SKM-1 treated with dmso at 0.1 percent for 144 hours (cell line): ENCODE results near the gene CR1L.
"Not testable (repeated sequence)": the region's sequence is repeated elsewhere in the genome, so short reads cannot be mapped to it uniquely, and the experiment has no call there.

Experiments used
- DNase-seq: peaks from one replicate; lab custom pipeline; 2025; ENCODE audit not compliant: unreplicated experiment; lab: John Stamatoyannopoulos, UW

The CR1L gene

GRCh38 chr1:207644852-207645634, at the start of gene CR1L:
TSS of gene CR1L (plus strand) at chr1:207645133. CDS start at chr1:207645234, 101 bp downstream.
- no peak for DNase-seq

GRCh38 chr1:207603777-207604176, 41.2 kb upstream of the CR1L start:
- DNase-seq, result no peak

DNA sequence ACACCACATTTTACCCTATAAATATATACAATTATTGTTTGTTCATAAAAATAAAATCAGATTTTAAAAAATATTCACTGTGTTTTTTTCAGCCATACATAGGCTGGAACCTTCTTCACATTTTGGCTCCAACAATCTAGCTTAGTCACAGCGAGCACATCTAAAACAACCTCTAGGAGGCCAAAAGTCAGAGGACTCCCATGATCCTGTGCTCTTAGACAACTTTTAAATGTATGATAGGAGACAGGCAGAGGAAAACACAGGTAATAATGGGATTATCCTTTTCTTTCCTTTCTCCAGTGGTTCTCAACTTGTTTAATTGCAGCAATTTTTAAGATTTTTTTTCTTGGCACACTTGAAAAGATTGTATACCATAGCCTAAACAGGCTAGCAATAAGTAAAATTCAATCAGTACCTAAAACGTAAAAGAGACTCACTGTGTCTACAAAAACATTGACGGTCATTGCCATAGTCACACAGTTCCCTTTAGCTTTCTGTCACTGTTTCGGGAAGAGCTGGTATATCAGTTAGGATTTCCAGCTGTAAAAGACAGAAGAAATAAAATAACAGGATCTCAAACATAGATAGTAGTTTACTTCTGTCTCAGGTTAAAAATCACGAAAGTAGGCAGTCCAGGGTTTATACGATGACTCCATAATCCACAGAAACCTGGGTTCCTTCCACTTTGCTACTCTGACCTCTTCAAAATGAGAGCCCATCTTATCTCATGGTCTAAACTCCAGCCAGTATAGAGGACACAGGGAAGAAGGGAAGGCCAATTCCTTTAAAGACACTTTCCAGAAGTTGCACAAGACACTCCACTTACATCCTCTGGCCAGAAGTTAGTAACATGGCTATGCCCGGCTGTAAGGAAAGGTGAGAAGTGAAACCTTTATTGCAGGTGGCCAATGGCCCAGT, 39.2 kb upstream of the CR1L start:
- DNase-seq, result no peak

DNA sequence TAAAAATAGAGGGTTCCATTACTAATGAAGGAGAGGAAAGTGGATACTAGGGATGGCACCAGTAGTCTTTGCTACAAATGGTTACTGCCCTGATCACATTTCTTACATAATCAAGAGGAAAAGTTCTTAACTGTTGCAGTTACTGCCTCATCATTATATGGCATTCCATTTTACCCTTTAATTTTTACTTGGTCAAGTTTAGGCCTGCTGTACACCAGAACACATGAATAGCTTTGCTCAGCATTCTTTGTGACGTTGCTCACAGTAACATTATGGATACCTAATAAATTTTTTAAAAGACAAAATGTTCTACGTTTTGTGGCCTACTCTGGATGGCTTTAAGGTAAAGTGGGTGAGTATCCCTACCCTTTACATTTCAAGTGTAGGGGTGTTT, 38.6 kb upstream of the CR1L start:
- no peak for DNase-seq

DNA sequence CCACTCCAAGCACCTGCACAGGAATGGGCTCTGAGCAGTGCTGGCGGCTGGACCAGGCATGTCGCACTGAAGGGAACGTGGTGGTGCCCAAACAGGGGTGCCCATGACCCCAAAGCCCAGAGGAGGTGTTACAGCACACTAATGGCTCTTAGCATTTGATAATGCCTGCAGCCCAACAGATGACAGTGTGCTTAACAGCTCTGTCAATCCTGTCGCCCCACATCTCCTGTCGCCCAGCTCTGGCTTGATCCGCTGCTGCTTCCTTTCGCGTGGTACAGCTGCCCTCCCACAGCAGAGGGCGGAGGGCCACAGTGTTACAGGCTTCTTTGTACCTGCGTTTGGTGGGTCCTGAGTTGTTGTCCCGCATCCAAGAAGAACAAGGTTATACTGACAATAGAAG, 32.2 kb upstream of the CR1L start:
- no peak for DNase-seq

GRCh38 chr1:207619871-207620542, 24.9 kb upstream of the CR1L start:
- peak; percentile 88 for DNase-seq

- DNase-seq, result no peak
These were observed 24.4 kb upstream of the CR1L start for GRCh38 chr1:207620543-207620893.

- DNase-seq, result not testable (repeated sequence)
These were observed 19.3 kb upstream of the CR1L start for GRCh38 chr1:207625504-207626071.

GRCh38 chr1:207626972-207627337, 18.0 kb upstream of the CR1L start:
- no peak for DNase-seq

DNA sequence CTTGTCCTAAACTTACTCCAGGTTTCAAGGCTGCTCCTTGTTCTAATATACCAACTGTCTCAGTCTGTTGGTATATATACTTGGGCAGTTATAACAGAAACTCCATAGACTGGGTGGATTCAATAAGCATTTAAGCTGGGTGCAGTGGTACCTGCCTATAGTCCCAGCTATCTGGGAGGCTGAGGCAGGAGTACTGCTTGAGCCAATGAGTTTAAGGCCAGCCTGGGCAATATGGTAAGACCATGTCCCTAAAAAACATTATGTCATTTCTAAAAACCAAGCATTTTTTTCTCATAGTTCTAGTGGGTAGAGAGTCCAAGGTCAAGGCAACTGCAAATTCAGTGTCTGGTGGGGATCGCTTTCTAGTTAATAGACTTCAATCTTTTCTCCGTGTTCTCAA, 17.4 kb upstream of the CR1L start:
- no peak for DNase-seq

DNA sequence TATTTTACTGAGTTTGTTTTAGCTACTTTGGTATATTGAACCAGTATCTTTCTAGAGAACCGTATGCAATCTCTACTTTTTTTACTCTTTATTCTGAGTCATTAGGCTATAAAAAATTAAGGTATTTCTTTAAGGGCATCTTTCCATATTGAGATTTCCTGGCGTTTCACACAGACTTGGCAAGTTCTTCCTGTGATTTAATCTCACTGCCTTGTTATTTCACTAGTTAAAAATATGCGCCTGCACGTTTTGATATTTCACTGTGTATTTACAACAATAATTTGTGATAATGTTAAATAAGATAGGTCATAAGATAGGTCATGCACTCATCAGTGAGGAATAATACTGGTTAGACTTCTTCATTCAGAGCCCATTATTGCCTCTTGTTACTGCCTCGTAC, 16.2 kb upstream of the CR1L start:
- no peak for DNase-seq

DNA sequence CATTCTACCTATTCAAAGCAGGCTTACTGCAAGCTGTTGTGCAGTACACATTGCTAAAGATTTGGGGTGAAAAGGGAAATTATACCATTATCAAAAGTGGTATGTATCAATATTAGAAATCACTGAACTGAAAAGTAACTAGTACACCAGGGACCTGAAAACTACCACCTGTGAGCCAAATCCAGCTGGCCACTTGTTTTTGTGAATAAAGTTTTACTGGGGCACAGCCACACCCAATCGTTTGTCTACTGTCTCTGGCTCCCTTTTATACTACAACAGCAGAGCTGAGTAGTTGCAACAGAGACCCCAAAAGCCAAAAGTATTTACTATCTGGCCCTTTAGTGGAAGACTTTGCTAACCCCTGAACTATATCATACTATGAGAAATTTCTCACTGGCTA, 13.8 kb upstream of the CR1L start:
- DNase-seq, result no peak

- DNase-seq, result no peak
These were observed 11.7 kb upstream of the CR1L start for GRCh38 chr1:207633226-207633625.

DNA sequence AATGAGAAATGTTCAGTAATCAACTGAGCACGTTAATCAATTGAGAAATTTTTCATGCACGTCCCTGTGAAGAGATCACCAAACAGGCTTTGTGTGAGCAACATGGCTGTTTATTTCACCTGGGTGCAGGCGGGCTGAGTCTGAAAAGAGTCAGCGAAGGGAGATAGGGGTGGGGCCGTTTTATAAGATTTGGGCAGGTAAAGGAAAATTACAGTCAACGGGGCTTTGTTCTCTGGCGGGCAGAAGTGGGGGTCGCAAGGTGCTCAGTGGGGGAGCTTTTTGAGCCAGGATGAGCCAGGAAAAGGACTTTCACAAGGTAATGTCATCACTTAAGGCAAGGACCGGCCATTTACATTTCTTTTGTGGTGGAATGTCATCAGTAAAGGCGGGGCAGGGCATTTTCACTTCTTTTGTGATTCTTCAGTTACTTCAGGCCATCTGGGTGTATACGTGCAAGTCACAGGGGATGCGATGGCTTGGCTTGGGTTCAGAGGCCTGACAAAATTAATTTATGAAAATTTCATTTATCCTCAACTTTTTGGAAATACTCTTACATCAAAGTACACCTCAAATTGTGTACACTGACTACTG, 11.1 kb upstream of the CR1L start:
- not testable (repeated sequence) for DNase-seq

DNA sequence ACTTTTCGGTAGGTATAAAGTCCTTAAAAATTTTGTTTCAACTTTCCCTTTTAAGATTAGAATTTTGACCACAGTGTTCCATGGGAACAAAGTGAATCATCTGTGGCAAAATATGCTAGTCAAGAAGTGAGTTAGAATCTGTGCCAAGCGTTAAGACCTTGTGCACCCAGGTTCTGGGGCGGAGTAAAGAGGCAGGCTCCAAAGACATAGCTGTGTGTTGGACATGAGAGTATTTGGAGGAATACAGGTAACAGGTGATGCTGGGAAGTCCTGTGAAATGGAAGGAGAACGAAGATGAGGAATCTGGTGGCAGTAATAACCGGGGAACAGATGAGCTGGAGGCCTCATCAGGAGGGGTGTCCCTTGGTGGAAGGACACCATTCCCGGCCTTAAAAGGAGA, 10.6 kb upstream of the CR1L start:
- DNase-seq, result not testable (repeated sequence)

GRCh38 chr1:207635569-207636186, 9.3 kb upstream of the CR1L start:
- not testable (repeated sequence) for DNase-seq

DNA sequence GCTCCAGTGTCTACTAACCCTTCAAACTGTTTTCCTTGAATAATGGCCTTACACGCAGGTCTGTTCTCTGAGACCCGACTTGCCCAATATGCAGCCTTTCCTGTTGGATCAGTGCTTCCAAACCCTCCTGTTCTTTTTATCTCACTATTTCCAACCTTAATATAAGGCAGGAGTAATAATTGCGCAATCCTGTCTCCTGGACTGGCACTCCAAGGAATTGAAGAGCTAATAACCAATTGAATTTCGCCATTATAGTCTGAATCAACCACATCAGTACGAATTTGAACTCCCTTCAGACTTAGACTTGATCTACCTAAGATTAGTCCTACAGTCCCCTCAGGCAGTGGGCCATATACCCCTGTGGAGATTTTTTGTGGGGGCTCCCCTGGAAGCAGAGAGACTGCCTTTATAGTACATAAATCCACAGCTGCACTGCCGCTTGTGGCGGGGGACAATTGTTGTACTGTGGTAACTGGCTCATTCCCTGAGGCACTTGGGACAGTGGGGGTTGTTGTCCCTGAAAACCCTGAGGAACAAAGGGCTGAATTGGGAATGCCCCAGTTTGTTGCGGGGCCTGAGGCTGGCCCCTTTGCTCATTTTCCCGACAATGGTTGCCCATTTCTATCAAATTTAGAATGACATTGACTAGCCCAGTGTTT, 6.3 kb upstream of the CR1L start:
- DNase-seq, result not testable (repeated sequence)

DNA sequence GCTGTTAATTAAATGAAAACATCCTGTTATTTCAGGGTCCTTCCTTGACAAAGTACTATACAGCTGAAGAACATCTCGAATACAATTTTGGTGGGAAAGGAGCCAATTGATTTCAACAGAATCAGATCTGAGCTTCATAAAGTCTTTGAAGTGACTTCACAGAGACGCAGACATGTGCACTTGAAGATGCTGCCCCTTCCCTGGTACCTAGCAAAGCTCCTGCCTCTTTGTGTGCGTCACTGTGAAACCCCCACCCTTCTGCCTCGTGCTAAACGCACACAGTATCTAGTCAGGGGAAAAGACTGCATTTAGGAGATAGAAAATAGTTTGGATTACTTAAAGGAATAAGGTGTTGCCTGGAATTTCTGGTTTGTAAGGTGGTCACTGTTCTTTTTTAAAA, 5.6 kb upstream of the CR1L start:
- not testable (repeated sequence) for DNase-seq

GRCh38 chr1:207644166-207644851, 624 bp upstream of the CR1L start:
- DNase-seq, result no peak
